ENCODE measurements around the gene ZDHHC16. TPM values are rescaled to one million over a fixed set of nuclear protein-coding genes. Genes with fewer than 3 reads are reported as not detected.

Gene ZDHHC16
- total RNA-seq (2013), result 16.4 TPM
- polyA plus RNA-seq (10 to 100 TPM; 16.3 to 26.4 (median 24.1) TPM), polyA minus RNA-seq (11.6 and 16.2 TPM in 2 replicates), total RNA-seq (4.2 to 21.3 (median 10.0) reads per million in 11 experiments)

- H3K9me3 ChIP-seq (replicated peaks in 1 of 2; ENCODE audit: control insufficient read depth in 1 of 2, insufficient read depth in 1 of 2, low read length in 2 of 2), result no peaks in the 10 kb centered on the region
- H3K4me2 ChIP-seq (replicated peaks; ENCODE audit: extremely low read depth, low read length, poor library complexity, severe bottlenecking), result peak within 1 kb of the TSS; percentile 98
- under 1% methylated on average over 66 of the region's 66 CpGs for WGBS (ENCODE audit: insufficient coverage)
- H3K9ac ChIP-seq (ENCODE audit: insufficient read depth, low read length, poor library complexity, severe bottlenecking), result peak within 1 kb of the TSS; percentile 66
- Mint-ChIP-seq H3K27me3 (ENCODE audit: low read depth in 3 of 3) (no peaks in the 10 kb centered on the region), H3K27ac (peak within 1 kb of the TSS; percentile 60 to 94 (median 89)), H3K4me3 (peak within 1 kb of the TSS; percentile 96 to 97), H3K36me3 (peaks cover 15 to 29% of the 10 kb centered on the region in 2 donors), H3K4me1 (peaks cover 34% of the 10 kb centered on the region), H3K9me3 (no peaks in the 10 kb centered on the region)
- H3K36me3 ChIP-seq (replicated peaks in 1 of 2; ENCODE audit: control insufficient read depth in 1 of 2, insufficient read depth in 2 of 2, low read length in 2 of 2), result peaks cover 16 to 38% of the 10 kb centered on the region in 2 donors
- peaks cover 78% of the 10 kb centered on the region for H3K79me2 ChIP-seq (ENCODE audit: insufficient read depth, low read length)
- TF ChIP-seq CTCF (IDR thresholded peaks at IDR 0.05), result no peak
- H4K20me1 ChIP-seq (ENCODE audit: insufficient read depth, low read length), result peaks cover 9% of the 10 kb centered on the region
- H3K27me3 ChIP-seq (ENCODE audit: control insufficient read depth in 2 of 2, insufficient read depth in 2 of 2, low read length in 2 of 2), result no peaks in the 10 kb centered on the region
- H3K4me1 ChIP-seq (ENCODE audit: control insufficient read depth in 1 of 2, insufficient read depth in 2 of 2, low read length in 2 of 2), result peaks cover 19 to 26% of the 10 kb centered on the region in 2 donors
- H2AFZ ChIP-seq (ENCODE audit: insufficient read depth, low read depth, low read length, poor library complexity, severe bottlenecking), result peak within 1 kb of the TSS; percentile 97
- DNase-seq, result peak; percentile 79 to 88 (median 87)
- H3K4me3 ChIP-seq (replicated peaks in 1 of 3; ENCODE audit: low read depth in 2 of 3, low read length in 3 of 3), result peak within 1 kb of the TSS; percentile 46 to 99 (median 74)
- H3K27ac ChIP-seq (ENCODE audit: low read depth in 1 of 2, low read length in 2 of 2), result peak within 1 kb of the TSS; percentile 18 to 71
- intact Hi-C loops (cut with micrococcal nuclease), result loop anchor here (5.0 to 10.0 kb wide), 2 partner anchors 49 to 51 kb away; partner anchors contain the start of genes MMS19 (in 2 of the 2) and UBTD1 (in 2 of the 2)
These were observed at the start of gene ZDHHC16, which contains the start of gene EXOSC1 for GRCh38 chr10:97445722-97446639. Gene ZDHHC16, plus strand, starts transcription at chr10:97446175. Its CDS starts 5,501 bp downstream, at chr10:97451676. Gene EXOSC1, minus strand, starts transcription at chr10:97446006. Its CDS starts 21 bp downstream, at chr10:97445985.

DNA sequence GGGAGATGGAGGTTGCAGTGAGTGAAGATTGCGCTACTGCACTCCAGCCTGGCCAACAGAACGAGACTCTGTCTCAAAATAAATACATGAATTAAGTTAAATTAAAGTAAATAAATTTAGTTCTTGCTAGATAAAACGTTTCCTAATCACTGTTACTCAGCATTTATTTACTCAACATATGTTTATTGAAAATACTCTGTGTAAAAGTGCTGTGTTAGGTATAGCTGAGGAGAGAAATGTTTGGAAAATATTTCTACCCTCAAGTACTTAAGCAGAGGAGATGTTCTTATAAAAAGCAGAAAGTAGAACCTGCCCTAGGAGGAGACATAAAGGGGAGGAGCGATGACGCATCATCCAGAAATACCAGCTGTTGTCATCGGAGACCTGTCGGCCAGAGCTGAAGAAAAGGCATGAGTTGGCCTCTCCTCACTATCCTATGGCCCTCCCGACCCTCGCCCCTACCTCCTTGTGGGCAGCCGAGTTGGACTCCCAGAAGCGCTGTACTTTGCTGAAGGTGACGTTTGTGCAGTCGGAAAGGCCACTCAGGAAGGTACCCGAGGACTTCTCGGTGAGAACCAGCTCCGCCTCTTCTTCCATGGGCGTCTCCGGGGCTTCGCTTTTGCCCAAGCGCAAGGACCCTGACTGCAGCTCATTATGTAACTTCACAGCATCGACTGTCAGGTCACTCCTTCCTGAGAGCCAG is 46.0 kb upstream of the ZDHHC16 start:
- Histone ChIP-seq H3K9ac (ENCODE audit: insufficient read depth, low read length, poor library complexity, severe bottlenecking) (peak overlapping the region; percentile 96), H3K9me3 (replicated peaks in 1 of 2; ENCODE audit: control insufficient read depth in 1 of 2, insufficient read depth in 1 of 2, low read length in 2 of 2) (no peaks in the 10 kb centered on the region), H3K4me3 (replicated peaks in 1 of 3; ENCODE audit: low read depth in 2 of 3, low read length in 3 of 3) (peak overlapping the region; percentile 73 to 97 (median 85)), H3K36me3 (replicated peaks in 1 of 2; ENCODE audit: control insufficient read depth in 1 of 2, insufficient read depth in 2 of 2, low read length in 2 of 2) (peaks cover 17 to 31% of the 10 kb centered on the region in 2 donors), H3K4me1 (ENCODE audit: control insufficient read depth in 1 of 2, insufficient read depth in 2 of 2, low read length in 2 of 2) (peaks cover 40 to 50% of the 10 kb centered on the region in 2 donors), H4K20me1 (ENCODE audit: insufficient read depth, low read length) (peaks cover 6% of the 10 kb centered on the region), H3K4me2 (replicated peaks; ENCODE audit: extremely low read depth, low read length, poor library complexity, severe bottlenecking) (peak overlapping the region; percentile 81), H3K27ac (ENCODE audit: low read depth in 1 of 2, low read length in 2 of 2) (peak overlapping the region; percentile 87 to 98), H3K27me3 (ENCODE audit: control insufficient read depth in 2 of 2, insufficient read depth in 2 of 2, low read length in 2 of 2) (no peaks in the 10 kb centered on the region), H3K79me2 (ENCODE audit: insufficient read depth, low read length) (peaks cover 30% of the 10 kb centered on the region), H2AFZ (ENCODE audit: insufficient read depth, low read depth, low read length, poor library complexity, severe bottlenecking) (no peak overlapping the region)
- H3K4me1 Mint-ChIP-seq, result peaks cover 29% of the 10 kb centered on the region
- TF ChIP-seq CTCF (IDR thresholded peaks at IDR 0.05), result no peak
- DNase-seq, result peak; percentile 75 to 83 (median 81)
- H3K27ac Mint-ChIP-seq, result peak overlapping the region; percentile 97 to 100 (median 98)
- H3K27me3 Mint-ChIP-seq (ENCODE audit: low read depth in 3 of 3), result peaks cover 0 to 2% (median 0%) of the 10 kb centered on the region in 3 donors
- 35% methylated on average over 14 of the region's 21 CpGs for WGBS (ENCODE audit: insufficient coverage)
- intact Hi-C loops (cut with micrococcal nuclease), result loop anchor here (2.0 to 5.0 kb wide), 3 partner anchors 33 to 97 kb away; partner anchors contain the start of genes MMS19 (in 1 of the 2) and UBTD1 (in 1 of the 2)
- peak overlapping the region; percentile 91 to 94 for H3K4me3 Mint-ChIP-seq
- peaks cover 16 to 37% of the 10 kb centered on the region in 2 donors for H3K36me3 Mint-ChIP-seq
- no peaks in the 10 kb centered on the region for H3K9me3 Mint-ChIP-seq
